Liver (tissue), 3 donors: Measurements from ENCODE around the gene NOTCH4.

Experiments
- GABPA ChIP-seq, 2 donors: IDR thresholded peaks in 1 of 2; conservative IDR thresholded peaks in 1 of 2; 2 replicates each; pipeline ENCODE4 v1.6.1; 2016; ENCODE audit warnings: antibody characterized with exemption in 2 of 2, mild to moderate bottlenecking in 1 of 2, moderate library complexity in 1 of 2
- JUND ChIP-seq, 2 donors: IDR thresholded peaks; 2 replicates each; pipeline ENCODE4 v1.6.1; 2016; ENCODE audit warnings: antibody characterized with exemption in 2 of 2
- RAD21 ChIP-seq, 2 donors: IDR thresholded peaks; 2 replicates each; pipeline ENCODE4 v1.6.1; 2016; ENCODE audit warnings: antibody characterized with exemption in 2 of 2, mild to moderate bottlenecking in 2 of 2
- SP1 ChIP-seq: IDR thresholded peaks from 2 replicates; pipeline ENCODE4 v1.6.1; 2018; ENCODE audit warnings: antibody characterized with exemption, mild to moderate bottlenecking
- TAF1 ChIP-seq: conservative IDR thresholded peaks from 2 replicates; pipeline ENCODE4 v1.6.1; 2016; ENCODE audit warnings: antibody characterized with exemption, mild to moderate bottlenecking
- YY1 ChIP-seq: IDR thresholded peaks from 2 replicates; pipeline ENCODE4 v1.6.1; 2016; ENCODE audit warnings: antibody characterized with exemption, mild to moderate bottlenecking
- TF ChIP-seq, protein P1 (sequence below): fragments of 150-350 bp; IDR thresholded peaks from 2 replicates; pipeline ENCODE4 v1.5.1; 2017; ENCODE audit warnings: improper control_type of control experiment, low read depth, low read length; ENCODE audit not compliant: missing input control
- TF ChIP-seq, protein P2 (sequence below): IDR thresholded peaks from 2 replicates; pipeline ENCODE4 v1.6.1; 2016; ENCODE audit warnings: antibody characterized with exemption
- TF ChIP-seq, protein P3 (sequence below): IDR thresholded peaks from 2 replicates; pipeline ENCODE4 v1.6.1; 2016; ENCODE audit warnings: antibody characterized with exemption
- TF ChIP-seq, protein P4 (sequence below): IDR thresholded peaks from 2 replicates; pipeline ENCODE4 v1.6.1; 2016; ENCODE audit warnings: antibody characterized with exemption, mild to moderate bottlenecking
- donor health status: healthy.
- donor health status: healthy.

DNA sequence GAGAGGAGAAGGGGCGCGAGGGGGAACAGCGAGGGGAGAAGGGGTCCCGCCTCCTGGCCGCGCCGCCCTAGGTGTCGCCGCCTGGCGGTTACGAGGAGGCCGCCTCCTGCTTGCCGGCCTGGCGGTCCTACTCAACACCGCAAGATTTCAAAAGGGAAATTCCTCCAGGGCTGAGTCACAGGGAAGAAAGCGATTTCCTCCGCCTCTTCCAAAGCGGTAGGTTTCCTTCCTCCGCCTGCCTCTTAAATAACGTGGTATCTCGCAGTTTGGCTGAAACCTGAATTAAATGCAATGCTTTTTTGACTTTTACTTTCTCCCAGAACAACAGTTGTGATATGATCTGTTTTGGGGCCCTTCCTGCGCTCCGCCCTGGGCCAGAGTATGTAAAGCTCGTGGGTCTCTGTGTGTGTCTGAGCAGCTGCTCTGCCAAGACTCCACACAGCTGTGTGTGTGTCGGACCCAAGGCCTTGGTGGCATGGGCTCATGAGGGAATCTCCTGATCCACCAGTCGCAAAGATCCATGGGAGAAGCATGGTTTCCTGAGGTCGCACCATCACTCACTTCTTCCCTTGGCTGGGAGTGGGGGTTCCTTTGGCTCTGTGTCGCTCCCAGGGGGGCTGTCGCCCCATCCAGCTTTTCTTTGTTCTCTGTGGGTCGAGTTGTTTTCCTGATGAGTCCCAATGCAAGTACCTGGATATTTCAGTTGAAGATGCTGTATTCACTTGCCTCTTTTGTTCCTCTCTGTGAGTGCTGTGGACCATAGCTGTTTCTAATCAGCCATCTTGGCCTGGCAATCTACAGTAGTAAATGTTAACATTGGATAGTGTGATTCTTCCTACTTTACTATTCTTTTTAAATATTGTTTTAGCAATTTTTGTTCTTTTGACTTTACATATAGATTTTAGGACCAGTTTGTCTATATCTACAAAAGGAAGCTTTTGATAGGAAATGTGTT lies 31.6 kb upstream of the NOTCH4 start:
- TF ChIP-seq, protein P1, sequence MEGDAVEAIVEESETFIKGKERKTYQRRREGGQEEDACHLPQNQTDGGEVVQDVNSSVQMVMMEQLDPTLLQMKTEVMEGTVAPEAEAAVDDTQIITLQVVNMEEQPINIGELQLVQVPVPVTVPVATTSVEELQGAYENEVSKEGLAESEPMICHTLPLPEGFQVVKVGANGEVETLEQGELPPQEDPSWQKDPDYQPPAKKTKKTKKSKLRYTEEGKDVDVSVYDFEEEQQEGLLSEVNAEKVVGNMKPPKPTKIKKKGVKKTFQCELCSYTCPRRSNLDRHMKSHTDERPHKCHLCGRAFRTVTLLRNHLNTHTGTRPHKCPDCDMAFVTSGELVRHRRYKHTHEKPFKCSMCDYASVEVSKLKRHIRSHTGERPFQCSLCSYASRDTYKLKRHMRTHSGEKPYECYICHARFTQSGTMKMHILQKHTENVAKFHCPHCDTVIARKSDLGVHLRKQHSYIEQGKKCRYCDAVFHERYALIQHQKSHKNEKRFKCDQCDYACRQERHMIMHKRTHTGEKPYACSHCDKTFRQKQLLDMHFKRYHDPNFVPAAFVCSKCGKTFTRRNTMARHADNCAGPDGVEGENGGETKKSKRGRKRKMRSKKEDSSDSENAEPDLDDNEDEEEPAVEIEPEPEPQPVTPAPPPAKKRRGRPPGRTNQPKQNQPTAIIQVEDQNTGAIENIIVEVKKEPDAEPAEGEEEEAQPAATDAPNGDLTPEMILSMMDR, result peak; percentile 35
- TF ChIP-seq, protein P2, sequence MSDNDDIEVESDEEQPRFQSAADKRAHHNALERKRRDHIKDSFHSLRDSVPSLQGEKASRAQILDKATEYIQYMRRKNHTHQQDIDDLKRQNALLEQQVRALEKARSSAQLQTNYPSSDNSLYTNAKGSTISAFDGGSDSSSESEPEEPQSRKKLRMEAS, result peak; percentile 40
- no peak for TF ChIP-seq TAF1
- TF ChIP-seq, protein P3, sequence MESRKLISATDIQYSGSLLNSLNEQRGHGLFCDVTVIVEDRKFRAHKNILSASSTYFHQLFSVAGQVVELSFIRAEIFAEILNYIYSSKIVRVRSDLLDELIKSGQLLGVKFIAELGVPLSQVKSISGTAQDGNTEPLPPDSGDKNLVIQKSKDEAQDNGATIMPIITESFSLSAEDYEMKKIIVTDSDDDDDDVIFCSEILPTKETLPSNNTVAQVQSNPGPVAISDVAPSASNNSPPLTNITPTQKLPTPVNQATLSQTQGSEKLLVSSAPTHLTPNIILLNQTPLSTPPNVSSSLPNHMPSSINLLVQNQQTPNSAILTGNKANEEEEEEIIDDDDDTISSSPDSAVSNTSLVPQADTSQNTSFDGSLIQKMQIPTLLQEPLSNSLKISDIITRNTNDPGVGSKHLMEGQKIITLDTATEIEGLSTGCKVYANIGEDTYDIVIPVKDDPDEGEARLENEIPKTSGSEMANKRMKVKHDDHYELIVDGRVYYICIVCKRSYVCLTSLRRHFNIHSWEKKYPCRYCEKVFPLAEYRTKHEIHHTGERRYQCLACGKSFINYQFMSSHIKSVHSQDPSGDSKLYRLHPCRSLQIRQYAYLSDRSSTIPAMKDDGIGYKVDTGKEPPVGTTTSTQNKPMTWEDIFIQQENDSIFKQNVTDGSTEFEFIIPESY, result no peak
- TF ChIP-seq, protein P4, sequence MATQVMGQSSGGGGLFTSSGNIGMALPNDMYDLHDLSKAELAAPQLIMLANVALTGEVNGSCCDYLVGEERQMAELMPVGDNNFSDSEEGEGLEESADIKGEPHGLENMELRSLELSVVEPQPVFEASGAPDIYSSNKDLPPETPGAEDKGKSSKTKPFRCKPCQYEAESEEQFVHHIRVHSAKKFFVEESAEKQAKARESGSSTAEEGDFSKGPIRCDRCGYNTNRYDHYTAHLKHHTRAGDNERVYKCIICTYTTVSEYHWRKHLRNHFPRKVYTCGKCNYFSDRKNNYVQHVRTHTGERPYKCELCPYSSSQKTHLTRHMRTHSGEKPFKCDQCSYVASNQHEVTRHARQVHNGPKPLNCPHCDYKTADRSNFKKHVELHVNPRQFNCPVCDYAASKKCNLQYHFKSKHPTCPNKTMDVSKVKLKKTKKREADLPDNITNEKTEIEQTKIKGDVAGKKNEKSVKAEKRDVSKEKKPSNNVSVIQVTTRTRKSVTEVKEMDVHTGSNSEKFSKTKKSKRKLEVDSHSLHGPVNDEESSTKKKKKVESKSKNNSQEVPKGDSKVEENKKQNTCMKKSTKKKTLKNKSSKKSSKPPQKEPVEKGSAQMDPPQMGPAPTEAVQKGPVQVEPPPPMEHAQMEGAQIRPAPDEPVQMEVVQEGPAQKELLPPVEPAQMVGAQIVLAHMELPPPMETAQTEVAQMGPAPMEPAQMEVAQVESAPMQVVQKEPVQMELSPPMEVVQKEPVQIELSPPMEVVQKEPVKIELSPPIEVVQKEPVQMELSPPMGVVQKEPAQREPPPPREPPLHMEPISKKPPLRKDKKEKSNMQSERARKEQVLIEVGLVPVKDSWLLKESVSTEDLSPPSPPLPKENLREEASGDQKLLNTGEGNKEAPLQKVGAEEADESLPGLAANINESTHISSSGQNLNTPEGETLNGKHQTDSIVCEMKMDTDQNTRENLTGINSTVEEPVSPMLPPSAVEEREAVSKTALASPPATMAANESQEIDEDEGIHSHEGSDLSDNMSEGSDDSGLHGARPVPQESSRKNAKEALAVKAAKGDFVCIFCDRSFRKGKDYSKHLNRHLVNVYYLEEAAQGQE, result no peak
- no peak for TF ChIP-seq YY1
- peak; percentile 41 to 60 for TF ChIP-seq JUND (IDR thresholded peaks at IDR 0.05)
- no peak for TF ChIP-seq GABPA (IDR thresholded peaks at IDR 0.05 in 1 of 2, conservative IDR thresholded peaks at IDR 0.05 in 1 of 2)
- TF ChIP-seq SP1, result no peak
- peak; percentile 41 to 63 for TF ChIP-seq RAD21 (IDR thresholded peaks at IDR 0.05)
